GM12801 (cell line): Measurements from ENCODE around the gene FXYD5.

Experiments
- TF ChIP-seq, protein P1 (sequence below): IDR thresholded peaks from one replicate; pipeline ENCODE4 v1.5.1; 2011; ENCODE audit warnings: control low read depth; ENCODE audit not compliant: insufficient read length; ENCODE audit errors: extremely low read depth

The FXYD5 gene

DNA sequence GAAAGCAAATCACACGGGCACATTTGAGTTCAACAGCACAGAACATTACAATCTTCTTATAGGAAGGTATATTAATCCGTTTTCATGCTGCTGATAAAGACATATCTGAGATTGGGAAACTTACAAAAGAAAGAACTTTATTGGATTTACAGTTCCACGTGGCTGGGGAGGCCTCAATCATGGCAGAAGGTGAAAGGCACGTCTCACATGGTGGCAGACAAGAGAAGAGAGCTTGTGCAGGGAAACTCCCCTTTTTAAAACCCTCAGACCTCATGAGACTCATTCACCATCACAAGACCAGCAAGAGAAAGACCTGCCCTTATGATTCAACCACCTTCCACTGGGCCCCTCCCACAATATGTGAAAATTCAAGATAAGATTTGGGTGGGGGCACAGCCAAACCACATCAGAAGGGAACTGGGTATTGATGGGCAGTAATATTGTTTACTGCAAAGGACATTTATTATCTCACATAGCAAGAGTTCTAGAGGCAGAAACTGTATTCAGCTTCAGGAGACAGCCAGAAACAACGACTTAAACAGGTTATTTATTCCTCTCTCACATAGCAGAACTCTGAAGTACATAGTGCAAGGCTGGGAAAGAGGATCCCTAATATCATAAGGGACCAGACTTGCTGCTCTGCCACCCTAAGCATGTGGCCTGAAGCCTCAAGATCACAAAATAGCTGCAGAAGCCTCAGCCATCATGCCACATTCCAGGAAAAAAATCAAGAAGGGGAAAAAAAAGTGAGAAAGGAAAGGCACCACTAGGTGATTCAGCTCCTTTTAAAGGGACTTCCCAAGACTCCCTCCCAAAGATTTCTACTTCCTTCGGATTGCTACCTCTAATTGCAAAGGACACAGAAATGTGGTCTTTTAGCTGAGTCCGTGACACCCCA is 23.1 kb downstream of the FXYD5 start:
- TF ChIP-seq, protein P1, sequence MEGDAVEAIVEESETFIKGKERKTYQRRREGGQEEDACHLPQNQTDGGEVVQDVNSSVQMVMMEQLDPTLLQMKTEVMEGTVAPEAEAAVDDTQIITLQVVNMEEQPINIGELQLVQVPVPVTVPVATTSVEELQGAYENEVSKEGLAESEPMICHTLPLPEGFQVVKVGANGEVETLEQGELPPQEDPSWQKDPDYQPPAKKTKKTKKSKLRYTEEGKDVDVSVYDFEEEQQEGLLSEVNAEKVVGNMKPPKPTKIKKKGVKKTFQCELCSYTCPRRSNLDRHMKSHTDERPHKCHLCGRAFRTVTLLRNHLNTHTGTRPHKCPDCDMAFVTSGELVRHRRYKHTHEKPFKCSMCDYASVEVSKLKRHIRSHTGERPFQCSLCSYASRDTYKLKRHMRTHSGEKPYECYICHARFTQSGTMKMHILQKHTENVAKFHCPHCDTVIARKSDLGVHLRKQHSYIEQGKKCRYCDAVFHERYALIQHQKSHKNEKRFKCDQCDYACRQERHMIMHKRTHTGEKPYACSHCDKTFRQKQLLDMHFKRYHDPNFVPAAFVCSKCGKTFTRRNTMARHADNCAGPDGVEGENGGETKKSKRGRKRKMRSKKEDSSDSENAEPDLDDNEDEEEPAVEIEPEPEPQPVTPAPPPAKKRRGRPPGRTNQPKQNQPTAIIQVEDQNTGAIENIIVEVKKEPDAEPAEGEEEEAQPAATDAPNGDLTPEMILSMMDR, result no peak

DNA sequence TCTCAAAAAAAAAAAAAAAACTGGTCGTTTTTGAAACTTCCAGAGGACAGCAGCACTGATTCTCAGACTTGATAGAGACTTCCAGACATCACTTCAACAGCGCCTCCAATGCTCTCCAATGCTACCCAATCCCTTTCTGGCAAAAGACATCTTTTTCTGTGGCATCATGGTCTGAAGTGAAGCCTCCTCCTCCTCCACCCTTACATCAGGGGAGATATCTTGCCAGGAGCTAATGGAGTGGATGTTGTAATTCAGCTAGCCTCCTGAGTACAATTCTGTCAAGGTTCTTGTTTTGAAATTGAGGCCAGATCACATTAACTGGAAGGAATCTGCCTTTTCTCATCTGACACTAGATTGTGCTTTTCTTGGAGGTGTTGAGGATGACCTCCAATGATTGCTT is 24.2 kb downstream of the FXYD5 start:
- TF ChIP-seq, protein P1, result no peak

DNA sequence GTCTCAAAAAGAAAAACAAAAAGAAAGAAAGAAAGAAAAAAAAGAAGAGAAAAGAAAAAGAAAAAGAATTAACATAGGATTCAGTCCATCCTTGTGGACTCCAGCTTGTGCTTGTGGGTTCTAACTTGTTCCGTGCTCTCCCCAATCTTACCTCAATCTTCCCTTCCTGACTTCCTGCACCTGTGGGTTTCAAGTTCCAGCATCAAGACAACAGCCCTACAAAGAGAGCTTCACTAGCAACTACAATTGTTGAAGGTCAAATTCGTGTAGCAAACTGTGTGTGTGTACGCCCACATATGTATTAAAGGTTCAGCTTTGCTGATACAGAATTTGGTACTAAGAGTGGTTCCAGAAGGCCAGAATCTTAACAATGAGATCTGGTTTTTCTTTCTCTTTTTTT is 25.3 kb downstream of the FXYD5 start:
- TF ChIP-seq, protein P1, result no peak

DNA sequence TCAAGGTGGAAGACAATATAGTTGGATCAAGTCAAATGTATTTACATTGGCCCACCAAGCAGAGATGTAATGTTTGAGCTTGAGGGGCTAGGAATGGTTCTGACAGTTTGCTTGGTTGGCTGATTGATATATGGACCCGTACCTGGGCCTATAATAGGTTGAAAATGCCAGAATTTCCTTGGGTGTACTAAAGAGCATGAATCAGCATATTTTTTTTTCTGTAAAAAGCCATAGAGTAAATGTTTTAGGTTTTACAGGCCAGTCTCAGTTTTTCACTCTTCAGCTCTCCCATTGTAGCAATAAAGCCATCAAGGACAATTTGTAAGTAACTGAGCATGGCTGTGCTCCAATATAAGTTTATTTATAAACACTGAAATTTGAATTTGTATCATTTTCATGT is 26.9 kb downstream of the FXYD5 start:
- TF ChIP-seq, protein P1, result no peak

DNA sequence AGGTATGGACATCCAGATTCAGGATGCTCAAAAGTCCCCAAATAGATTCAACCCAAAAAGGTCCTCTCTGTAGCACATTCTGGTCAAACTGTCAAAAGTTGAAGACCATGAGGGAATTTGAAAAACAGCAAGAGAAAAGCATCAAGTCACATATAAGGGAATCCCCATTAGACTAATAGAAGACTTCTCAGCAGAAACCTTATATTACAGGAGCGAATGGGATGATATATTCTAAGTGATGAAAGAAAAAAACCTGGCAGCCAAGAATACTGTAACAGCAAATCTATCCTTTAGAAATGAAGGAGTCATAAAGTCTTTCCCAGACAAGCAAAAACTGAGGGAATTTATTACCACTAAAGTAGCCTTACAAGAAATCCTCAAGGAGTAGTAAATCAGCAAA is 29.7 kb downstream of the FXYD5 start:
- TF ChIP-seq, protein P1, result no peak

DNA sequence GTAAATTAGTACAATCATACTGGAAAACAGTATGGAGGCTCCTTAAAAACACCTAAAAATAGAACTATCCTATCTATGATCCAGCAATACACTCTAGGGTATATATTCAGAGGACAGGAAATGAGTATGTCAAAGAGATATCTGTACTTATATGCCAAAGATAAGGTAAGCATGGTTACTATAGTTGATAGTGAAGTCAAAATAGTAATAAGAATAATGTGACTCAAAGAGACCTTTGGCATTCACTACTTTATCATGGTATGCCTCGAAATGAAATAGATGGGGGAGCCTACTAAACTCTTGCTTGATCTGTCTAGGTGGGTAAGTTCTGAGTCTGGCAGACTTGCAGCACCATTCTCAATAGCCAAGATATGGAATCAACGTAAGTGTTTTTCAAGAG is 30.3 kb downstream of the FXYD5 start:
- TF ChIP-seq, protein P1, result no peak

DNA sequence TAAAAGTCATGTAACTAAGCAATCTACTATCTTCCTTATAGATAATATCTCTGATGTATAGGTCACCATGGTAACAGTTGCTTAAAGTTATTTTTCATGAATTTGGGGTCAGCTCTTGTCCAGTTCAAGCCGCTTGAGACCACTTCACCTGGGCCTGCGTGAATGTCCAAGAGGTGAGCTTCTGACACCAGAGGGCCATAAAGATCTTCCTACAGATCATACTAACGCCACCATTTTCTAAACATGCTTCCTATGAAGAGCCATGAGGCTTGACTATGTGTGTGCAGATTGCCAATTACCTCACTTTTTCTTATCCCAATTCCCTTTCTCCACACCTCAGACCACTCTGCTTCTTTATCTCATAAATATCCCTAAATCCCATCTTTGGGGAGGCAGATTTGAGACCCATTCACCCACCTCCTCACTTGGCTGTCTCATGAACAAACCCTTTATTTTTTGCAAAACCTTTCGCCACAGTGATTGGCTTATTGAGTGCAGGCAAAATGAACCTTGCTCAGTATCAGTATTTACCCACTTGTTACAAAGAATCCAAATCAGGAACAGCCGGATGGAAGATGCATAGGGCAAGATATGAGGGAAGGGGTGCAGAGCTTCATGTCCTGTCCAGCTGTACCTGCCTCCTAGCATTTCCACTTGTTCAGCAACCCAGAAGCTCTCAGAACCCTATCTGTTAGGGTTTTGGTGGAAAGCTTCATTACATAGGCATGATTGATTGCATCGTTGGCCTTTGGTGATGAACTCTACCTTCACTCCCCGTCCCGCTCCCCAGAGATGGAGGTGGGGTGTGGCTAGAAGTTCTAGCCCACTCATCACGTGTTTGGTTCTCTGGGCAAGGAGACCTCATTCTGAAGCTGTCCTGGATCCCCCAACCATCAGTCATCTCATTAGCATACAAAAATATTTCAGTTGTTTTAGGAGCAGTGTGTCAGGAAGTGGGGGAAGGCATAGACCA is 39.8 kb downstream of the FXYD5 start:
- TF ChIP-seq, protein P1, result no peak
